T-cell (primary cell): ENCODE results near the gene LSAMP. TPM values are rescaled to one million over a fixed set of nuclear protein-coding genes. Genes with fewer than 3 reads are reported as not detected.

Experiments
- ATAC-seq, 4 experiments: fragments of 200-7000 bp in 3 of 4; fragments of 150-1000 bp in 1 of 4; cut with Tn5 transposase; replicated peaks in 1 of 4; 1 replicate in 3 of 4; 2 replicates in 1 of 4; pipeline ENCODE4 v1.10.0; 2021; ENCODE audit warnings: moderate library complexity in 3 of 4, mild to moderate bottlenecking in 2 of 4, moderate number of reproducible peaks in 1 of 4
- CTCF ChIA-PET, 2 donors: fragments of 300-600 bp; sonication (Branson Sonifier 250); formaldehyde crosslinking; loops; one replicate each; lab custom pipeline; 2022; ENCODE audit warnings: antibody characterized with exemption in 2 of 2; lab: Charles Lee
- POLR2A ChIA-PET, 2 donors: fragments of 300-600 bp; sonication (Branson Sonifier 250); formaldehyde crosslinking; loops; one replicate each; lab custom pipeline; 2022; ENCODE audit warnings: antibody characterized with exemption in 2 of 2; lab: Charles Lee
- DNase-seq, 35 experiments: peaks; one replicate each; pipeline versions ENCODE4 v3.0.0 to v3.0.0-alpha.2; 2013 to 2023
- H3K27ac ChIP-seq: one replicate; pipeline ENCODE4 v1.5.1; 2013; ENCODE audit warnings: low read length
- H3K27me3 ChIP-seq, 2 experiments: replicated peaks in 1 of 2; 1 replicate in 1 of 2; 2 replicates in 1 of 2; pipeline versions ENCODE4 v1.6.1 to v1.7.0; 2013; ENCODE audit warnings: low read length in 1 of 2, mixed read lengths in 1 of 2; ENCODE audit not compliant: control insufficient read depth in 2 of 2, insufficient read depth in 2 of 2; ENCODE audit errors: extremely low read depth in 1 of 2
- H3K36me3 ChIP-seq, 2 donors: 1 replicate in 1 of 2; 2 replicates in 1 of 2; pipeline versions ENCODE4 v1.6.1 to v1.7.0; 2013; ENCODE audit warnings: low read length in 1 of 2; ENCODE audit not compliant: control insufficient read depth in 2 of 2, insufficient read depth in 1 of 2; ENCODE audit errors: extremely low read depth in 1 of 2
- H3K4me1 ChIP-seq, 2 experiments: 1 replicate in 1 of 2; 2 replicates in 1 of 2; pipeline versions ENCODE4 v1.6.1 to v1.7.0; 2013; ENCODE audit warnings: low read length in 2 of 2, mixed read lengths in 1 of 2; ENCODE audit not compliant: insufficient read depth in 2 of 2, control insufficient read depth in 1 of 2; ENCODE audit errors: extremely low read depth in 1 of 2
- H3K4me3 ChIP-seq, 2 donors: 1 replicate in 1 of 2; 2 replicates in 1 of 2; pipeline versions ENCODE4 v1.5.1 to v1.7.0; 2013; ENCODE audit warnings: mild to moderate bottlenecking in 2 of 2, low read length in 1 of 2, moderate library complexity in 1 of 2; ENCODE audit not compliant: control insufficient read depth in 1 of 2; ENCODE audit errors: extremely low read depth in 1 of 2
- H3K9me3 ChIP-seq: 2 replicates; pipeline ENCODE4 v1.7.0; 2013
- H3K27ac Mint-ChIP-seq, 2 donors: one replicate each; pipeline ENCODE4 v1.8.0; 2020 to 2021; ENCODE audit warnings: mild to moderate bottlenecking in 2 of 2, mixed read lengths in 2 of 2
- H3K27me3 Mint-ChIP-seq, 2 donors: one replicate each; pipeline ENCODE4 v1.8.0; 2021 to 2022; ENCODE audit warnings: mixed read lengths in 2 of 2
- H3K36me3 Mint-ChIP-seq: one replicate; pipeline ENCODE4 v1.8.0; 2021; ENCODE audit warnings: mixed read lengths
- H3K4me1 Mint-ChIP-seq, 3 donors: one replicate each; pipeline ENCODE4 v1.8.0; 2020 to 2022; ENCODE audit warnings: mixed read lengths in 3 of 3, mild to moderate bottlenecking in 1 of 3
- H3K4me3 Mint-ChIP-seq, 3 donors: one replicate each; pipeline ENCODE4 v1.8.0; 2020 to 2022; ENCODE audit warnings: mild to moderate bottlenecking in 3 of 3, mixed read lengths in 3 of 3, moderate library complexity in 3 of 3
- H3K9me3 Mint-ChIP-seq, 3 donors: one replicate each; pipeline ENCODE4 v1.8.0; 2020 to 2022; ENCODE audit warnings: mixed read lengths in 3 of 3
- WGBS: methylation state at CpG from one replicate; pipeline ENCODE4 v1.1.5; 2013; ENCODE audit warnings: missing lambda C conversion rate; ENCODE audit not compliant: insufficient coverage; 5-methylcytosine and 5-hydroxymethylcytosine counted together
- total RNA-seq, 35 experiments: library from RNA in 6 of 35; stranded (reverse) in 6 of 35; fragments of 120-200 nt in 1 of 35; gene quantifications; one replicate each; pipeline versions ENCODE4 v1.2.1 to v1.2.4 and lab custom pipeline; 2013 to 2026

The LSAMP gene
- total RNA-seq, 5 donors from 2014 or later (not counting 1 experiment from before 2014, with no cell fraction given) = 0.03 to 0.28 (median 0.06) TPM; not detected in 2

GRCh38 chr3:116160594-116160993 lies 284.7 kb downstream of the LSAMP start:
- Mint-ChIP-seq H3K4me3 (no peak overlapping the region), H3K27ac (no peak overlapping the region), H3K36me3 (no peaks in the 10 kb centered on the region), H3K27me3 (no peaks in the 10 kb centered on the region), H3K9me3 (peaks cover 0 to 8% (median 0%) of the 10 kb centered on the region in 3 donors), H3K4me1 (no peaks in the 10 kb centered on the region)
- no peaks in the 10 kb centered on the region for H3K27me3 ChIP-seq
- ATAC-seq = no peak
- H3K4me3 ChIP-seq = no peak overlapping the region
- ChIA-PET POLR2A (no interaction called here), CTCF (no interaction called here)
- DNase-seq = no peak
- H3K36me3 ChIP-seq = no peaks in the 10 kb centered on the region
- no peaks in the 10 kb centered on the region for H3K4me1 ChIP-seq
- no CpG with 5 or more reads among the region's 1 CpG for WGBS
- no peak overlapping the region for H3K27ac ChIP-seq
- H3K9me3 ChIP-seq = no peaks in the 10 kb centered on the region

GRCh38 chr3:116155841-116156240 lies 289.4 kb downstream of the LSAMP start:
- no peak overlapping the region for H3K27ac Mint-ChIP-seq
- H3K36me3 Mint-ChIP-seq = no peaks in the 10 kb centered on the region
- ATAC-seq (no peak), DNase-seq (no peak)
- no peak overlapping the region for H3K27ac ChIP-seq
- H3K9me3 ChIP-seq = no peaks in the 10 kb centered on the region
- no peaks in the 10 kb centered on the region for H3K4me1 ChIP-seq
- H3K27me3 ChIP-seq = no peaks in the 10 kb centered on the region
- no peaks in the 10 kb centered on the region for H3K4me1 Mint-ChIP-seq
- WGBS = 50% methylated on average over 1 of the region's 1 CpG
- POLR2A ChIA-PET = no interaction called here
- no peak overlapping the region for H3K4me3 Mint-ChIP-seq
- CTCF ChIA-PET = no interaction called here
- H3K4me3 ChIP-seq = no peak overlapping the region
- no peaks in the 10 kb centered on the region for H3K27me3 Mint-ChIP-seq
- H3K36me3 ChIP-seq = no peaks in the 10 kb centered on the region
- peaks cover 0 to 11% (median 0%) of the 10 kb centered on the region in 3 donors for H3K9me3 Mint-ChIP-seq

GRCh38 chr3:116154389-116154788 lies 290.9 kb downstream of the LSAMP start:
- H3K36me3 Mint-ChIP-seq = no peaks in the 10 kb centered on the region
- H3K9me3 Mint-ChIP-seq = peaks cover 0 to 7% (median 0%) of the 10 kb centered on the region in 3 donors
- ATAC-seq = no peak
- Histone ChIP-seq H3K27ac (no peak overlapping the region), H3K9me3 (no peaks in the 10 kb centered on the region), H3K4me1 (no peaks in the 10 kb centered on the region), H3K27me3 (no peaks in the 10 kb centered on the region), H3K36me3 (no peaks in the 10 kb centered on the region), H3K4me3 (no peak overlapping the region)
- 40% methylated on average over 2 of the region's 2 CpGs for WGBS
- H3K4me3 Mint-ChIP-seq = no peak overlapping the region
- no peak for DNase-seq
- H3K27ac Mint-ChIP-seq = no peak overlapping the region
- H3K4me1 Mint-ChIP-seq = no peaks in the 10 kb centered on the region
- CTCF ChIA-PET = no interaction called here
- H3K27me3 Mint-ChIP-seq = no peaks in the 10 kb centered on the region
- POLR2A ChIA-PET = interaction anchor here in 1 of 2 donors (0.7 kb wide), 1 partner anchor 40 kb away, joined by 3 read pairs; no protein-coding TSS in a partner anchor

- Mint-ChIP-seq H3K27me3 (no peaks in the 10 kb centered on the region), H3K4me3 (no peak overlapping the region), H3K4me1 (no peaks in the 10 kb centered on the region), H3K9me3 (peaks cover 0 to 7% (median 0%) of the 10 kb centered on the region in 3 donors), H3K36me3 (no peaks in the 10 kb centered on the region), H3K27ac (no peak overlapping the region)
- no peaks in the 10 kb centered on the region for H3K9me3 ChIP-seq
- no peaks in the 10 kb centered on the region for H3K36me3 ChIP-seq
- ChIA-PET CTCF (no interaction called here), POLR2A (no interaction called here)
- H3K4me1 ChIP-seq = no peaks in the 10 kb centered on the region
- no peak for DNase-seq
- ATAC-seq = no peak
- WGBS = 20% methylated on average over 1 of the region's 3 CpGs
- H3K27ac ChIP-seq = no peak overlapping the region
- H3K27me3 ChIP-seq = no peaks in the 10 kb centered on the region
- H3K4me3 ChIP-seq = no peak overlapping the region
Measured at GRCh38 chr3:116153174-116153573, 292.1 kb downstream of the LSAMP start.

- H3K27me3 ChIP-seq = no peaks in the 10 kb centered on the region
- DNase-seq = no peak
- no peak overlapping the region for H3K4me3 ChIP-seq
- H3K27ac Mint-ChIP-seq = no peak overlapping the region
- no peak overlapping the region for H3K4me3 Mint-ChIP-seq
- no peak for ATAC-seq
- peaks cover 7 to 13% (median 8%) of the 10 kb centered on the region in 3 donors for H3K9me3 Mint-ChIP-seq
- H3K9me3 ChIP-seq = no peaks in the 10 kb centered on the region
- H3K27ac ChIP-seq = no peak overlapping the region
- POLR2A ChIA-PET = interaction anchor here in 1 of 2 donors (0.5 kb wide), 1 partner anchor 1987 kb away, joined by 3 read pairs; no protein-coding TSS in a partner anchor
- no peaks in the 10 kb centered on the region for H3K36me3 Mint-ChIP-seq
- H3K36me3 ChIP-seq = no peaks in the 10 kb centered on the region
- no peaks in the 10 kb centered on the region for H3K27me3 Mint-ChIP-seq
- H3K4me1 ChIP-seq = no peaks in the 10 kb centered on the region
- WGBS = no CpG with 5 or more reads among the region's 1 CpG
- H3K4me1 Mint-ChIP-seq = no peaks in the 10 kb centered on the region
- CTCF ChIA-PET = interaction anchor here in 1 of 2 donors (0.5 kb wide), 1 partner anchor 950 kb away, joined by 3 read pairs; no protein-coding TSS in a partner anchor
Measured at GRCh38 chr3:116150655-116151167, 294.6 kb downstream of the LSAMP start.

GRCh38 chr3:116148881-116149851 lies 296.1 kb downstream of the LSAMP start:
- H3K9me3 ChIP-seq = no peaks in the 10 kb centered on the region
- no peaks in the 10 kb centered on the region for H3K36me3 ChIP-seq
- Mint-ChIP-seq H3K9me3 (peaks cover 7 to 19% (median 8%) of the 10 kb centered on the region in 3 donors), H3K4me1 (no peaks in the 10 kb centered on the region), H3K27me3 (no peaks in the 10 kb centered on the region), H3K4me3 (no peak overlapping the region), H3K27ac (no peak overlapping the region), H3K36me3 (no peaks in the 10 kb centered on the region)
- ChIA-PET CTCF (no interaction called here), POLR2A (no interaction called here)
- no peak overlapping the region for H3K27ac ChIP-seq
- H3K4me1 ChIP-seq = no peaks in the 10 kb centered on the region
- H3K4me3 ChIP-seq = no peak overlapping the region
- DNase-seq = no peak
- 80% methylated on average over 1 of the region's 7 CpGs for WGBS
- ATAC-seq = no peak
- H3K27me3 ChIP-seq = no peaks in the 10 kb centered on the region
